HepG2 (cell line): Measurements from ENCODE around the gene OASL. TPM values are rescaled to one million over a fixed set of nuclear protein-coding genes. Genes with fewer than 3 reads are reported as not detected.

Source experiments
- CSRNP1 ChIP-seq: sonication (generic); formaldehyde crosslinking; IDR thresholded peaks from 2 replicates; pipeline ENCODE4 v1.8.1; 2023; ENCODE audit warnings: mild to moderate bottlenecking, missing genetic modification reagents
- GATAD2A ChIP-seq: IDR thresholded peaks from 2 replicates; pipeline ENCODE4 v1.6.1; 2016
- KLF11 ChIP-seq: IDR thresholded peaks from 2 replicates; pipeline ENCODE4 v1.6.1; 2016; ENCODE audit warnings: missing compliant biosample characterization
- MTF2 ChIP-seq: sonication (generic); formaldehyde crosslinking; IDR thresholded peaks from 2 replicates; pipeline ENCODE4 v1.5.0; 2020; ENCODE audit warnings: missing genetic modification reagents, borderline replicate concordance
- PREB ChIP-seq: sonication (generic); formaldehyde crosslinking; IDR thresholded peaks from 2 replicates; pipeline ENCODE4 v1.4.0; 2020; ENCODE audit warnings: missing genetic modification reagents
- SKI ChIP-seq: fragments of 450-650 bp; IDR thresholded peaks from one replicate; pipeline ENCODE4 v1.6.1; 2018; ENCODE audit warnings: mild to moderate bottlenecking; ENCODE audit not compliant: partially characterized antibody
- SRY ChIP-seq: sonication (generic); formaldehyde crosslinking; IDR thresholded peaks from 2 replicates; pipeline ENCODE4 v1.8.0; 2022; ENCODE audit warnings: mild to moderate bottlenecking, missing genetic modification reagents
- ZNF20 ChIP-seq: sonication (generic); formaldehyde crosslinking; IDR thresholded peaks from 2 replicates; pipeline ENCODE4 v1.4.0; 2020; ENCODE audit warnings: mild to moderate bottlenecking, moderate library complexity, missing genetic modification reagents
- ZNF703 ChIP-seq: sonication (generic); formaldehyde crosslinking; IDR thresholded peaks from 2 replicates; pipeline ENCODE4 v1.5.1; 2020; ENCODE audit warnings: missing genetic modification reagents, mild to moderate bottlenecking, moderate library complexity, borderline replicate concordance
- ZNF740 ChIP-seq: sonication (generic); formaldehyde crosslinking; IDR thresholded peaks from 2 replicates; pipeline ENCODE4 v1.4.0; 2020; ENCODE audit warnings: missing genetic modification reagents
- ZNF766 ChIP-seq: sonication (generic); formaldehyde crosslinking; IDR thresholded peaks from 2 replicates; pipeline ENCODE4 v1.5.0; 2020; ENCODE audit warnings: missing genetic modification reagents, borderline replicate concordance
- polyA plus RNA-seq, 8 experiments: library from polyadenylated mRNA; depleted of rRNA in 3 of 8; stranded (reverse) in 7 of 8; unstranded in 1 of 8; fragments of >200 nt; fragmentation: Illumina TruSeq in 4 of 8; extraction: Trizol in 4 of 8; gene quantifications; 2 replicates each; pipeline versions ENCODE4 v1.2.1 to v1.2.3, GENCODE V29; 2011 to 2016; ENCODE audit warnings: low read depth in 4 of 8, missing spikeins in 1 of 8, mixed read lengths in 1 of 8; ENCODE audit not compliant: insufficient read depth in 1 of 8
- total RNA-seq, 5 experiments: library from RNA; depleted of rRNA; stranded (reverse); fragments of >200 nt; fragmentation: Illumina TruSeq; extraction: Trizol; gene quantifications; 2 replicates each; pipeline ENCODE4 v1.2.3, GENCODE V29; 2016; ENCODE audit warnings: low read depth in 1 of 5
- TF ChIP-seq, protein P1 (sequence below), 2 experiments: fragments of 450-650 bp in 1 of 2; sonication (generic) in 1 of 2; formaldehyde crosslinking in 1 of 2; IDR thresholded peaks; 2 replicates each; pipeline versions ENCODE4 v1.6.1 to v1.8.0; 2016 to 2022; ENCODE audit warnings: antibody characterized with exemption in 1 of 2, mild to moderate bottlenecking in 1 of 2, missing genetic modification reagents in 1 of 2

Gene OASL
- total and polyA plus RNA-seq, 2 of the 13 experiments (the other 11 are each of a cell fraction or from before 2014, with no cell fraction given), result 0.11 to 0.22 TPM

- TF ChIP-seq SKI (no peak), GATAD2A (CRISPR knock-in tag) (0 out of 2 replicates have a peak, but pooled peaks have one; percentile 12), ZNF740 (CRISPR knock-in tag) (no peak), MTF2 (CRISPR knock-in tag) (no peak), ZNF703 (CRISPR knock-in tag) (no peak), ZNF20 (CRISPR knock-in tag) (no peak), ZNF766 (CRISPR knock-in tag) (no peak), CSRNP1 (CRISPR knock-in tag) (no peak), PREB (CRISPR knock-in tag) (no peak), SRY (CRISPR knock-in tag) (no peak), KLF11 (no peak)
- TF ChIP-seq, protein P1, sequence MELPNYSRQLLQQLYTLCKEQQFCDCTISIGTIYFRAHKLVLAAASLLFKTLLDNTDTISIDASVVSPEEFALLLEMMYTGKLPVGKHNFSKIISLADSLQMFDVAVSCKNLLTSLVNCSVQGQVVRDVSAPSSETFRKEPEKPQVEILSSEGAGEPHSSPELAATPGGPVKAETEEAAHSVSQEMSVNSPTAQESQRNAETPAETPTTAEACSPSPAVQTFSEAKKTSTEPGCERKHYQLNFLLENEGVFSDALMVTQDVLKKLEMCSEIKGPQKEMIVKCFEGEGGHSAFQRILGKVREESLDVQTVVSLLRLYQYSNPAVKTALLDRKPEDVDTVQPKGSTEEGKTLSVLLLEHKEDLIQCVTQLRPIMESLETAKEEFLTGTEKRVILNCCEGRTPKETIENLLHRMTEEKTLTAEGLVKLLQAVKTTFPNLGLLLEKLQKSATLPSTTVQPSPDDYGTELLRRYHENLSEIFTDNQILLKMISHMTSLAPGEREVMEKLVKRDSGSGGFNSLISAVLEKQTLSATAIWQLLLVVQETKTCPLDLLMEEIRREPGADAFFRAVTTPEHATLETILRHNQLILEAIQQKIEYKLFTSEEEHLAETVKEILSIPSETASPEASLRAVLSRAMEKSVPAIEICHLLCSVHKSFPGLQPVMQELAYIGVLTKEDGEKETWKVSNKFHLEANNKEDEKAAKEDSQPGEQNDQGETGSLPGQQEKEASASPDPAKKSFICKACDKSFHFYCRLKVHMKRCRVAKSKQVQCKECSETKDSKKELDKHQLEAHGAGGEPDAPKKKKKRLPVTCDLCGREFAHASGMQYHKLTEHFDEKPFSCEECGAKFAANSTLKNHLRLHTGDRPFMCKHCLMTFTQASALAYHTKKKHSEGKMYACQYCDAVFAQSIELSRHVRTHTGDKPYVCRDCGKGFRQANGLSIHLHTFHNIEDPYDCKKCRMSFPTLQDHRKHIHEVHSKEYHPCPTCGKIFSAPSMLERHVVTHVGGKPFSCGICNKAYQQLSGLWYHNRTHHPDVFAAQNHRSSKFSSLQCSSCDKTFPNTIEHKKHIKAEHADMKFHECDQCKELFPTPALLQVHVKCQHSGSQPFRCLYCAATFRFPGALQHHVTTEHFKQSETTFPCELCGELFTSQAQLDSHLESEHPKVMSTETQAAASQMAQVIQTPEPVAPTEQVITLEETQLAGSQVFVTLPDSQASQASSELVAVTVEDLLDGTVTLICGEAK (IDR thresholded peaks at IDR 0.05), result no peak
- TF ChIP-seq, protein P1 (CRISPR knock-in tag; IDR thresholded peaks at IDR 0.05), result no peak
Observed at GRCh38 chr12:121003650-121004049, 35.4 kb downstream of the OASL start (continued).
